ENCODE measurements around the gene MTHFD2L. TPM values are rescaled to one million over a fixed set of nuclear protein-coding genes. Genes with fewer than 3 reads are reported as not detected.

The MTHFD2L gene
- total RNA-seq, 4 donors from 2014 or later = 13.1 to 22.9 (median 15.3) TPM

GRCh38 chr4:74263551-74263950, 105.6 kb downstream of the MTHFD2L start:
- Histone ChIP-seq H3K27me3 (no peaks in the 10 kb centered on the region), H3K36me3 (no peaks in the 10 kb centered on the region), H3K27ac (no peak overlapping the region), H3K4me1 (no peaks in the 10 kb centered on the region), H3K9me3 (no peaks in the 10 kb centered on the region), H3K4me3 (no peak overlapping the region)
- TF ChIP-seq POLR2A (IDR thresholded peaks at IDR 0.05) (no peak), EP300 (IDR thresholded peaks at IDR 0.05) (no peak), CTCF (IDR thresholded peaks at IDR 0.05) (no peak), POLR2AphosphoS5 (IDR thresholded peaks at IDR 0.05) (no peak)
- DNase-seq (ENCODE audit: low spot score in 2 of 2) = no peak

- H3K27me3 ChIP-seq = no peaks in the 10 kb centered on the region
- DNase-seq (ENCODE audit: low spot score in 2 of 2) = no peak
- H3K4me1 ChIP-seq = no peaks in the 10 kb centered on the region
- TF ChIP-seq CTCF (IDR thresholded peaks at IDR 0.05) = no peak
- H3K4me3 ChIP-seq = no peak overlapping the region
- H3K9me3 ChIP-seq = no peaks in the 10 kb centered on the region
- H3K36me3 ChIP-seq = no peaks in the 10 kb centered on the region
- no peak overlapping the region for H3K27ac ChIP-seq
Observed at GRCh38 chr4:74266081-74266480, 108.2 kb downstream of the MTHFD2L start.

- H3K36me3 ChIP-seq = no peaks in the 10 kb centered on the region
- H3K4me3 ChIP-seq = no peak overlapping the region
- TF ChIP-seq EP300 (IDR thresholded peaks at IDR 0.05) = no peak
- no peaks in the 10 kb centered on the region for H3K4me1 ChIP-seq
- no peaks in the 10 kb centered on the region for H3K9me3 ChIP-seq
- no peak overlapping the region for H3K27ac ChIP-seq
- H3K27me3 ChIP-seq = no peaks in the 10 kb centered on the region
- DNase-seq (ENCODE audit: low spot score in 2 of 2) = no peak
Observed at GRCh38 chr4:74267998-74268606, 110.2 kb downstream of the MTHFD2L start.

- H3K36me3 ChIP-seq = no peaks in the 10 kb centered on the region
- H3K27ac ChIP-seq = no peak overlapping the region
- H3K9me3 ChIP-seq = no peaks in the 10 kb centered on the region
- TF ChIP-seq POLR2A (IDR thresholded peaks at IDR 0.05) = no peak
- no peak for TF ChIP-seq POLR2AphosphoS5 (IDR thresholded peaks at IDR 0.05)
- no peak for TF ChIP-seq EP300 (IDR thresholded peaks at IDR 0.05)
- no peak for TF ChIP-seq CTCF (IDR thresholded peaks at IDR 0.05)
- no peak overlapping the region for H3K4me3 ChIP-seq
- no peaks in the 10 kb centered on the region for H3K4me1 ChIP-seq
- DNase-seq (ENCODE audit: low spot score in 2 of 2) = no peak
- H3K27me3 ChIP-seq = no peaks in the 10 kb centered on the region
- 85% methylated on average over 2 of the region's 2 CpGs for WGBS
Observed at GRCh38 chr4:74268643-74269042, 110.7 kb downstream of the MTHFD2L start.

GRCh38 chr4:74278490-74278889, 120.6 kb downstream of the MTHFD2L start:
- TF ChIP-seq EP300 (IDR thresholded peaks at IDR 0.05) (no peak), CTCF (IDR thresholded peaks at IDR 0.05) (no peak), POLR2A (IDR thresholded peaks at IDR 0.05) (no peak), POLR2AphosphoS5 (IDR thresholded peaks at IDR 0.05) (no peak)
- Histone ChIP-seq H3K4me3 (no peak overlapping the region), H3K4me1 (no peaks in the 10 kb centered on the region), H3K9me3 (no peaks in the 10 kb centered on the region), H3K27me3 (no peaks in the 10 kb centered on the region), H3K27ac (no peak overlapping the region), H3K36me3 (no peaks in the 10 kb centered on the region)
- no peak for DNase-seq (ENCODE audit: low spot score in 2 of 2)
- 84% methylated on average over 3 of the region's 3 CpGs for WGBS

- Histone ChIP-seq H3K27ac (no peak overlapping the region), H3K4me3 (no peak overlapping the region), H3K36me3 (no peaks in the 10 kb centered on the region), H3K9me3 (no peaks in the 10 kb centered on the region), H3K4me1 (no peaks in the 10 kb centered on the region), H3K27me3 (no peaks in the 10 kb centered on the region)
- 98% methylated on average over 3 of the region's 3 CpGs for WGBS
- no peak for DNase-seq (ENCODE audit: low spot score in 2 of 2)
- TF ChIP-seq EP300 (IDR thresholded peaks at IDR 0.05) = no peak
- no peak for TF ChIP-seq POLR2A (IDR thresholded peaks at IDR 0.05)
Observed at GRCh38 chr4:74279716-74280115, 121.8 kb downstream of the MTHFD2L start.
